ENCODE data around the gene S100A1.
A peak's percentile ranks its signal among the peaks of the same experiment; 100 is the strongest.
"Not testable (repeated sequence)": the region's sequence is repeated elsewhere in the genome, so short reads cannot be mapped to it uniquely, and the experiment has no call there.

S100A1 gene

GRCh38 chr1:153639280-153639679, 11.0 kb downstream of the S100A1 start:
- H3K4me3 ChIP-seq (ENCODE audit: low read length, poor library complexity, severe bottlenecking), result no peak overlapping the region
- peaks cover 68% of the 10 kb centered on the region for H4K20me1 ChIP-seq (ENCODE audit: insufficient read depth, low read length, poor library complexity, severe bottlenecking)
- H3K79me2 ChIP-seq (ENCODE audit: insufficient read depth, low read length), result peaks cover 100% of the 10 kb centered on the region
- H3K9me3 ChIP-seq (ENCODE audit: insufficient read depth, low read depth, low read length), result no peaks in the 10 kb centered on the region
- no peak overlapping the region for H3K4me2 ChIP-seq (ENCODE audit: low read depth, low read length, poor library complexity, severe bottlenecking)
- no peaks in the 10 kb centered on the region for H3K27me3 ChIP-seq (ENCODE audit: insufficient read depth, low read length, poor library complexity, severe bottlenecking)
- peaks cover 80% of the 10 kb centered on the region for H3K36me3 ChIP-seq (ENCODE audit: insufficient read depth, low read length)
- H2AFZ ChIP-seq (ENCODE audit: low read length), result no peak overlapping the region
- H3K4me1 ChIP-seq (ENCODE audit: insufficient read depth, low read length, poor library complexity, severe bottlenecking), result peaks cover 50% of the 10 kb centered on the region
- TF ChIP-seq CTCF (conservative IDR thresholded peaks at IDR 0.05; ENCODE audit: low read length) (no peak), EZH2phosphoT487 (IDR thresholded peaks at IDR 0.05; ENCODE audit: borderline replicate concordance) (no peak)
- H3F3A ChIP-seq (ENCODE audit: low read depth), result no peaks in the 10 kb centered on the region
- no peaks in the 10 kb centered on the region for H3K9me2 ChIP-seq (replicated peaks; ENCODE audit: low read depth, low read length)
- no peak overlapping the region for H3K9ac ChIP-seq (ENCODE audit: low read depth, low read length, poor library complexity, severe bottlenecking)

- H3K9me3 ChIP-seq (ENCODE audit: insufficient read depth, low read depth, low read length); H3K4me3 ChIP-seq (ENCODE audit: low read length, poor library complexity, severe bottlenecking); H2AFZ ChIP-seq (ENCODE audit: low read length); H3F3A ChIP-seq (ENCODE audit: low read depth); H3K9me2 ChIP-seq (replicated peaks; ENCODE audit: low read depth, low read length); H3K9ac ChIP-seq (ENCODE audit: low read depth, low read length, poor library complexity, severe bottlenecking); H3K27me3 ChIP-seq (ENCODE audit: insufficient read depth, low read length, poor library complexity, severe bottlenecking): not testable (repeated sequence)
- H3K36me3 ChIP-seq (ENCODE audit: insufficient read depth, low read length), result peaks cover 89% of the 10 kb centered on the region
- H3K4me1 ChIP-seq (ENCODE audit: insufficient read depth, low read length, poor library complexity, severe bottlenecking), result peaks cover 50% of the 10 kb centered on the region
- H4K20me1 ChIP-seq (ENCODE audit: insufficient read depth, low read length, poor library complexity, severe bottlenecking), result peaks cover 60% of the 10 kb centered on the region
- peaks cover 91% of the 10 kb centered on the region for H3K79me2 ChIP-seq (ENCODE audit: insufficient read depth, low read length)
- H3K4me2 ChIP-seq (ENCODE audit: low read depth, low read length, poor library complexity, severe bottlenecking), result peak overlapping the region; percentile 29
Measured at GRCh38 chr1:153640213-153640612, 12.0 kb downstream of the S100A1 start.

GRCh38 chr1:153640861-153641260, 12.6 kb downstream of the S100A1 start:
- peaks cover 55% of the 10 kb centered on the region for H4K20me1 ChIP-seq (ENCODE audit: insufficient read depth, low read length, poor library complexity, severe bottlenecking)
- peak overlapping the region; percentile 29 for H3K4me2 ChIP-seq (ENCODE audit: low read depth, low read length, poor library complexity, severe bottlenecking)
- H3F3A ChIP-seq (ENCODE audit: low read depth), result no peaks in the 10 kb centered on the region
- no peak overlapping the region for H2AFZ ChIP-seq (ENCODE audit: low read length)
- no peaks in the 10 kb centered on the region for H3K27me3 ChIP-seq (ENCODE audit: insufficient read depth, low read length, poor library complexity, severe bottlenecking)
- H3K79me2 ChIP-seq (ENCODE audit: insufficient read depth, low read length), result peaks cover 85% of the 10 kb centered on the region
- peaks cover 45% of the 10 kb centered on the region for H3K4me1 ChIP-seq (ENCODE audit: insufficient read depth, low read length, poor library complexity, severe bottlenecking)
- peaks cover 96% of the 10 kb centered on the region for H3K36me3 ChIP-seq (ENCODE audit: insufficient read depth, low read length)
- peak overlapping the region; percentile 3 for H3K4me3 ChIP-seq (ENCODE audit: low read length, poor library complexity, severe bottlenecking)
- H3K9ac ChIP-seq (ENCODE audit: low read depth, low read length, poor library complexity, severe bottlenecking), result no peak overlapping the region
- TF ChIP-seq CTCF (conservative IDR thresholded peaks at IDR 0.05; ENCODE audit: low read length), result no peak
- no peak for TF ChIP-seq EZH2phosphoT487 (IDR thresholded peaks at IDR 0.05; ENCODE audit: borderline replicate concordance)
- no peaks in the 10 kb centered on the region for H3K9me3 ChIP-seq (ENCODE audit: insufficient read depth, low read depth, low read length)
- no peaks in the 10 kb centered on the region for H3K9me2 ChIP-seq (replicated peaks; ENCODE audit: low read depth, low read length)

GRCh38 chr1:153642161-153642560, 13.9 kb downstream of the S100A1 start:
- Histone ChIP-seq H3F3A (ENCODE audit: low read depth) (no peaks in the 10 kb centered on the region), H3K36me3 (ENCODE audit: insufficient read depth, low read length) (peaks cover 94% of the 10 kb centered on the region), H4K20me1 (ENCODE audit: insufficient read depth, low read length, poor library complexity, severe bottlenecking) (peaks cover 46% of the 10 kb centered on the region), H3K9me3 (ENCODE audit: insufficient read depth, low read depth, low read length) (no peaks in the 10 kb centered on the region), H3K27me3 (ENCODE audit: insufficient read depth, low read length, poor library complexity, severe bottlenecking) (no peaks in the 10 kb centered on the region), H3K4me1 (ENCODE audit: insufficient read depth, low read length, poor library complexity, severe bottlenecking) (peaks cover 32% of the 10 kb centered on the region), H3K4me2 (ENCODE audit: low read depth, low read length, poor library complexity, severe bottlenecking) (peak overlapping the region; percentile 29), H2AFZ (ENCODE audit: low read length) (no peak overlapping the region), H3K9me2 (replicated peaks; ENCODE audit: low read depth, low read length) (no peaks in the 10 kb centered on the region), H3K4me3 (ENCODE audit: low read length, poor library complexity, severe bottlenecking) (no peak overlapping the region), H3K79me2 (ENCODE audit: insufficient read depth, low read length) (peaks cover 72% of the 10 kb centered on the region), H3K9ac (ENCODE audit: low read depth, low read length, poor library complexity, severe bottlenecking) (no peak overlapping the region)
- no peak for TF ChIP-seq EZH2phosphoT487 (IDR thresholded peaks at IDR 0.05; ENCODE audit: borderline replicate concordance)
- TF ChIP-seq CTCF (conservative IDR thresholded peaks at IDR 0.05; ENCODE audit: low read length), result no peak

Measured in Loucy (cell line).